Subcutaneous abdominal adipose tissue (tissue), 5 donors: ENCODE results near the gene ZDHHC3.

Experiments
- H3K27ac ChIP-seq: one replicate; pipeline ENCODE4 v1.7.0; 2013; ENCODE audit warnings: low read depth, mild to moderate bottlenecking, inconsistent platforms, low read length, moderate library complexity
- H3K27me3 ChIP-seq, 5 donors: one replicate each; pipeline ENCODE4 v1.7.0; 2013; ENCODE audit warnings: low read length in 5 of 5, inconsistent platforms in 1 of 5; ENCODE audit not compliant: control insufficient read depth in 5 of 5, insufficient read depth in 4 of 5
- H3K36me3 ChIP-seq, 5 donors: one replicate each; pipeline ENCODE4 v1.7.0; 2013; ENCODE audit warnings: low read length in 5 of 5; ENCODE audit not compliant: control insufficient read depth in 5 of 5, insufficient read depth in 5 of 5
- H3K4me1 ChIP-seq, 5 donors: one replicate each; pipeline ENCODE4 v1.7.0; 2013; ENCODE audit warnings: low read length in 5 of 5, mild to moderate bottlenecking in 3 of 5, moderate library complexity in 1 of 5; ENCODE audit not compliant: control insufficient read depth in 5 of 5, insufficient read depth in 5 of 5
- H3K4me3 ChIP-seq, 5 donors: one replicate each; pipeline ENCODE4 v1.7.0; 2013; ENCODE audit warnings: low read length in 5 of 5, low read depth in 1 of 5
- H3K9ac ChIP-seq, 5 donors: one replicate each; pipeline ENCODE4 v1.7.0; 2013; ENCODE audit warnings: low read length in 5 of 5, mild to moderate bottlenecking in 4 of 5, moderate library complexity in 3 of 5
- H3K9me3 ChIP-seq, 5 donors: one replicate each; pipeline ENCODE4 v1.7.0; 2013; ENCODE audit warnings: low read length in 5 of 5; ENCODE audit not compliant: control insufficient read depth in 5 of 5
- donor health status: healthy.
- donor health status: healthy.
- donor health status: healthy.
- donor health status: healthy.
- donor health status: healthy.

The ZDHHC3 gene

DNA sequence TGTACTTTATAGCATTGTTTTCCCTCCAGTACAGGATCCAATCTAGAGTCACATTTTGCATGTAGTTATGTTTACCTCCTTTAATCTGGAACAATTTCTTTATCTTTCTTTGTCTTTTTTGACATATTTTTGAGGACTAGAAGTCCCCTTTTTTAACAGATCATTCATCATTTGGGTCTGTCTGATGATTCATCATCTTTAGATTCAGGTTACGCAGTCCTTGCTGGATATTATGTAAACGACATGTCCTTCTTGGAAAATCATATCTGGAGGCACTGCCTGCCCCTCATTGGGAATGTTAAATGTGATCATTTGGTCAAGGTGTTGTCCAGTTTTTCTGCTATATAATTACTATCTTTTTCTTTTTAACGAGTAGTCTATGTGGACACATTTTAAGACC is 83.3 kb downstream of the ZDHHC3 start:
- Histone ChIP-seq H3K4me1 (no peaks in the 10 kb centered on the region), H3K4me3 (no peak overlapping the region), H3K27me3 (peaks cover 0 to 5% (median 0%) of the 10 kb centered on the region in 5 donors), H3K9me3 (no peaks in the 10 kb centered on the region), H3K27ac (no peak overlapping the region), H3K36me3 (no peaks in the 10 kb centered on the region), H3K9ac (no peak overlapping the region)

DNA sequence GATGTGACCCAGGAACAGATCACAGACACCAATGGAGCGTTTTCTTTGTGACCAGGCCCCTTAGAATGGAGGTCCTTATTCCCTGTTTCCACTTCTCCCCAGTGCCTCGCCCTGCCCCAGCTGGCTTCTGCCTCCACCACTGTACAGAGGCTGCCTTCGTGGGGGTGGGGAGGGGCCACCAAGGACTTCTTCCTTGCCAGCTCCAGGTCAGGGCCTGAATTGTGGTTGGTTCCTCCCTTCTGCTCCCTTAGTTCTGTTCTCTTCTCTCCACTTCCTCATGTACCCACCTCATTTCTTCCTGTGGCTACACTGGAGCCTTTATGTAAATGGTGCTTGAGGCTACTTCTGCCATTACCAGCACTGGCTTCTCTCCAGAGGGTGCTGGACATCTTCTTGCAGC is 85.1 kb downstream of the ZDHHC3 start:
- no peaks in the 10 kb centered on the region for H3K4me1 ChIP-seq
- peaks cover 0 to 5% (median 5%) of the 10 kb centered on the region in 5 donors for H3K27me3 ChIP-seq
- H3K27ac ChIP-seq = no peak overlapping the region
- no peaks in the 10 kb centered on the region for H3K9me3 ChIP-seq
- H3K4me3 ChIP-seq = no peak overlapping the region
- H3K9ac ChIP-seq = no peak overlapping the region
- no peaks in the 10 kb centered on the region for H3K36me3 ChIP-seq

DNA sequence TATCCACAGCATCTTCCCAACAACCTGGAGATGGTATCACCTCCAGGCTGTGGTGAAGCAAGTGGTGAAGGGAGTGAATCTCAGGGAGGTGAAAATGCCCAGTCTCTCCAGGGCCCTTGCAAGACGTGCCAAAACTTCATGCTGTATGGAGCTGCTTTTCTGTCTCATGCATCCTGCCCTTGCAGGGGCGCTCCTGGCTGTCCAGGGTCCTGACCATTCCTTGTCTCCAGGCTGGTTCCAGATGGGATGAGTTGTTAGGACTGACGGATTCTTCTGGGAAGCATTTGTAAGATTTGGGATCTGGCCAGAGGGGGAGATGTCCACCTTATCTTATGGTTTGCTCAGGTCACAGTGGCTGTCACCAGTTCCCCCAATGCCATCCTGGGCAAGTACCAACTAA is 85.7 kb downstream of the ZDHHC3 start:
- Histone ChIP-seq H3K4me3 (no peak overlapping the region), H3K9ac (no peak overlapping the region), H3K9me3 (no peaks in the 10 kb centered on the region), H3K27me3 (peaks cover 0 to 9% (median 5%) of the 10 kb centered on the region in 5 donors), H3K27ac (no peak overlapping the region), H3K4me1 (no peaks in the 10 kb centered on the region), H3K36me3 (no peaks in the 10 kb centered on the region)

DNA sequence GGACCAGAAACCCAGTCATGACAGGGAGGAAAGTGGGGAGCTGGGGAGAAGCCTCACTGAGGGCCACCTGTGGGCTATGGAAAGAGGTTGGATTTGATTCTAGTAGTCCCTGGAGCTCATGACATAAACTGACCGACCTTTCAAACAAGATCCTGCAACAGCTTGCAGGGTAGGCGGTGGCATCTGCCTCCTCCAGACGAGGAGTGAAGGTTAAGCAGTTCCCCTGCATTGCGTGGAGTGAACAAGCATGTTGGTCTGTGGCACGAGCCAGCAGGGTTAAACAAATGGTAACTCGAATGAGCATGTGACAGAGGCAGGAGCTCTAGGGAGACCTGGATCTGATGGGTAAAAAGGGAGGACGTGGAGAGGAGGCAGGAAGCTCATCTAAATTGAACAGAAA is 88.9 kb downstream of the ZDHHC3 start:
- Histone ChIP-seq H3K36me3 (no peaks in the 10 kb centered on the region), H3K4me3 (no peak overlapping the region), H3K9me3 (no peaks in the 10 kb centered on the region), H3K9ac (no peak overlapping the region), H3K27ac (no peak overlapping the region), H3K4me1 (peaks cover 0 to 3% (median 0%) of the 10 kb centered on the region in 5 donors), H3K27me3 (peaks cover 0 to 14% (median 3%) of the 10 kb centered on the region in 5 donors)

DNA sequence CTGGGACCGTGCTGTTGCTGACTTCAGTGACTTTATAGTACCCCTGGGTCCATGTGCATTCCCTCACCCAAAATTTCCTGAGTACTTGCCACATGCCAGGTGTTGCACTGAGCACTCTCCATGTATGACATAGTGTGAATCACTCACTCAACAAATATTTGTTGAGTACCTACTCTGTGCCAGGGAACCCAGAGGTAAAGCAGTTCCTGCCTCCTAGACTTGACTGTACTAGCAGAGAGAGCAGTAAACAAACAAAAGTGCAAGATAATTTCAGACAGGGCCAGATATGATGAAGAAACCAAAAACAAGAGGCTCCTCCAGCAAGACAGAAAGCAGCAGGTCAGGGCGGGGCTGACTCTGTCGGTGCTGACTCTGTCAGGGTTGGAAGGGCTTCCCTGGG is 89.4 kb downstream of the ZDHHC3 start:
- H3K4me1 ChIP-seq = peaks cover 0 to 3% (median 0%) of the 10 kb centered on the region in 5 donors

DNA sequence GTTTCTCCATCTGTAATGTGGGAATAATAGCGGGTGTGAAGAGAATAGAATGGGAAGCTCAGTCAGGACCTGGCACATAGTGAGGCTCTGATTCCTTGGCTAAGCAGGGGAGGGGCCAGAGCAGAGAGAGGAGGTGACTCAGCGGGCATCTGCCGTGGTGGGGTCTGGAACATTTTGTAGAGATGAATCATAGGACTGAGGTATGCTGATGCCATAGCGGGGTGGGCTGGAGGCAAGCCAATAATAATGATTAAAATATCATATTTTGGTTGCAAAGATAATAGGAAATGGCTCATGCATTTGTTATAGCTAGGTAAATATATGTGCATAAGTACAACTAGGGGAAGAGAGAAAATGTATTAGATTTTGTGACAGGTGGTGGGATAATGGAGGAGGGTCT is 90.4 kb downstream of the ZDHHC3 start:
- no peak overlapping the region for H3K9ac ChIP-seq
- no peak overlapping the region for H3K27ac ChIP-seq
- peaks cover 0 to 14% (median 3%) of the 10 kb centered on the region in 5 donors for H3K27me3 ChIP-seq
- no peaks in the 10 kb centered on the region for H3K9me3 ChIP-seq
- H3K36me3 ChIP-seq = no peaks in the 10 kb centered on the region
- no peak overlapping the region for H3K4me3 ChIP-seq
- peaks cover 0 to 3% (median 0%) of the 10 kb centered on the region in 5 donors for H3K4me1 ChIP-seq

More for the DNA sequence above, 89.4 kb downstream of the ZDHHC3 start:
- Histone ChIP-seq H3K36me3 (no peaks in the 10 kb centered on the region), H3K9ac (no peak overlapping the region), H3K27me3 (peaks cover 0 to 14% (median 3%) of the 10 kb centered on the region in 5 donors), H3K9me3 (no peaks in the 10 kb centered on the region), H3K27ac (no peak overlapping the region), H3K4me3 (no peak overlapping the region)

DNA sequence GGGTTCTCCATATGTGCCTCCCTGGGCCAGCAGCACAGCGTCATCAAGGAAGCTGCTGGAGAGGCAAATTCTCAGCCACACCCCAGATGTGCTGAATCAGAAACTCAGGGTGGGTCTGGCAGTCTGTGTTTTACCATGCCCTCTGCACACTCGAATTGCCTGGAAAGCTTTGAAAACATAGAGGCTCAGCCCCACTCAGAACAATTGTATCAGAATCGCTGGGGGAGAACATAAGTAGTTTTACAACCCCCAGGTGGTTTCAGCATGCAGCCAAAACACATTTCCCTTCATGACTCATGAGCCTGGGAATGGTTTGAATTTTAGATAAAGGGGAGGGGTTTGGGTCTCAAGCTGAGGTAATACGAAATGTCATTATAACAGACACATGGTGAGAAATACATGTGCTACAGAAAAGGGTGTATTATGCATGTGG is 92.0 kb downstream of the ZDHHC3 start:
- Histone ChIP-seq H3K9me3 (no peaks in the 10 kb centered on the region), H3K27ac (no peak overlapping the region), H3K27me3 (peaks cover 0 to 14% (median 3%) of the 10 kb centered on the region in 5 donors)

DNA sequence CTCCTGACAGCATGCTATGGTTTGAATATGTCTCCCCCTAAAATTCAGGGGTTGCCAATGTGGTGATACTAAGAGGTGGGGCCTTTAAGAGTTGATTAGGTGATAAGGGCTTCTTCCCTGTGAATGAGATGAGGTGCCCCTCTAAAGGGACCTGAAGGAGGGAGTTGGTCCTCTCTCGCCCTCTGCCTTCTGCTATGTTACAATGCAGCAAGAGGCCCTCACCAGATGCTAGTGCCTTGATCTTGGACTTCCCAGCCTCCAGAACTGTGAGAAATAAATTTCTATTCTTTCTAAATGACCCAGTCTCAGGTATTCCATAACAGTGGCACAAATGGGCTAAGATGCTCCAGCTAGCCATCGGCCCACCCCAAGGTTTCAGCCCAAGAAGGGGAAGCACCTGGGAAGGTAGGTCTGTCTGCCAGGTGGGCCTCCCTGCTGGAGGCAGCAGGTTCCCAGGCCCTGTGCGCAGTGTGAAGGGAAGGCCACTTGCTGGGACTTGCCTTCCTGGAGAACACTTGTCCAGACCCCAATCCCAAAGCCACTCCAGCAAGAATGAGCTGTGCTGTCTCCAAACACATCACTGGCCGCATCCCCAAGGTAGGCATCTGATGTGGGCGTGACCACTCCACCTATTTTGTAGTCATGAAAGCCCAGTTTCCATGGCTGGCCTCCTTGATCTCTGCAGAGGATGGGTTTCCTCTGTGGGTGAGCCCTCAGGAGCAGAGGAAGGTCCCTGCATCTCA is 92.6 kb downstream of the ZDHHC3 start:
- no peaks in the 10 kb centered on the region for H3K36me3 ChIP-seq
- H3K4me3 ChIP-seq = no peak overlapping the region
- H3K4me1 ChIP-seq = peaks cover 0 to 3% (median 0%) of the 10 kb centered on the region in 5 donors
- no peak overlapping the region for H3K9ac ChIP-seq
- H3K27ac ChIP-seq = no peak overlapping the region
- H3K27me3 ChIP-seq = peaks cover 0 to 14% (median 3%) of the 10 kb centered on the region in 5 donors
- no peaks in the 10 kb centered on the region for H3K9me3 ChIP-seq

More for the DNA sequence above, 92.0 kb downstream of the ZDHHC3 start:
- peaks cover 0 to 3% (median 0%) of the 10 kb centered on the region in 5 donors for H3K4me1 ChIP-seq
- no peak overlapping the region for H3K9ac ChIP-seq
- H3K36me3 ChIP-seq = no peaks in the 10 kb centered on the region
- no peak overlapping the region for H3K4me3 ChIP-seq

DNA sequence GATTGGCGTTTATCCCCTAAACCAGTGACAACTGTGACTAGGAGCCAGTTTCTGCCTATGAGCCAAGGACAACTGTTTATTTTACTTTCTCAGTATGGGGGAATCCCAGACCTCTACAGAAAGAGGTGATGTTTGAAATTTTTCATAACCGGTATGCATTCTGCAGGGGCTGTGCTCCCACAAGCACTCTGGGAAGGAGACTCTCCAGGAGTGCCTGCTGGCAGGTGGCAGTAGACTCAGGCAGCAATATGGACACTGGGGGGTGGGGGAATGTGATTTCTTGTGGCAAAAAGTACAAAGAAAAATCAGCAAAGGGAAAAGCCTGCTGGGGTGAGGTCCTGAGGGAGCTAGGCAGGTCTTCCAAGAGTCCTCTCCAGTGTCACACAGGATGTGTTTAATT is 95.7 kb downstream of the ZDHHC3 start:
- H3K4me3 ChIP-seq = no peak overlapping the region
- H3K27ac ChIP-seq = no peak overlapping the region
- H3K36me3 ChIP-seq = no peaks in the 10 kb centered on the region
- no peak overlapping the region for H3K9ac ChIP-seq
- peaks cover 0 to 7% (median 0%) of the 10 kb centered on the region in 5 donors for H3K27me3 ChIP-seq
- H3K9me3 ChIP-seq = no peaks in the 10 kb centered on the region
- peaks cover 0 to 3% (median 0%) of the 10 kb centered on the region in 5 donors for H3K4me1 ChIP-seq

DNA sequence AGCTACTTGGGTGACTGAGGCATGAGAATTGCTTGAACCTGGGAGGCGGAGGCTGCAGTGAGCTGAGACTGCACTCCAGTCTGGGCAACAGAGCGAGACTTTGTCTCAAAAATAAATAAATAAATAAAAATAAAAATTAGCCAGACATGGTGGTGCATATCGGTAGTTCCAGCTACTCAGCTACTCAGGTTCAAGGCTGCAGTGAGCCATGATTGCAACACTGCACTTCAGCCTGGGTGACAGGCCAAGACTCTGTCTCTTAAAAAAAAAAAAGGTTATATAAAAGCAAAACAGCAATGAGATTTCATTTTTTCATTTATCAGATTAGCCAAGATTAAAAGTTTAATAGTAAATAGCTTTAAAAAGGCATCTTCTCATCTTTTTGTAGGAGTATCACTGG is 98.6 kb downstream of the ZDHHC3 start:
- Histone ChIP-seq H3K4me3 (no peak overlapping the region), H3K9ac (no peak overlapping the region), H3K27me3 (no peaks in the 10 kb centered on the region), H3K36me3 (no peaks in the 10 kb centered on the region), H3K9me3 (no peaks in the 10 kb centered on the region), H3K4me1 (no peaks in the 10 kb centered on the region), H3K27ac (no peak overlapping the region)
